H9 (cell line): Measurements from ENCODE around the gene CPLX4. TPM values are rescaled to one million over a fixed set of nuclear protein-coding genes. Genes with fewer than 3 reads are reported as not detected.

ENCODE experiments used
- DNase-seq: peaks from one replicate; pipeline ENCODE4 v3.0.0-alpha.2; 2017
- H2AFZ ChIP-seq: one replicate; pipeline ENCODE4 v1.6.1; 2013; ENCODE audit warnings: mild to moderate bottlenecking, low read length, control low read depth, moderate library complexity
- H2AK5ac ChIP-seq: 2 replicates; pipeline ENCODE4 v1.6.1; 2013; ENCODE audit warnings: low read length, control low read depth, mixed read lengths; ENCODE audit not compliant: insufficient read length
- H2BK120ac ChIP-seq: one replicate; pipeline ENCODE4 v1.6.1; 2013; ENCODE audit warnings: low read depth, mild to moderate bottlenecking, low read length, control low read depth, inconsistent platforms; ENCODE audit not compliant: poor library complexity, severe bottlenecking
- H2BK12ac ChIP-seq: 2 replicates; pipeline ENCODE4 v1.6.1; 2013; ENCODE audit warnings: low read length, control low read depth, mixed read lengths, low read depth; ENCODE audit not compliant: insufficient read length
- H2BK15ac ChIP-seq: 2 replicates; pipeline ENCODE4 v1.6.1; 2013; ENCODE audit warnings: low read depth, low read length, control low read depth
- H2BK20ac ChIP-seq: one replicate; pipeline ENCODE4 v1.6.1; 2013; ENCODE audit warnings: low read depth, mild to moderate bottlenecking, low read length, control low read depth, inconsistent platforms; ENCODE audit not compliant: poor library complexity, severe bottlenecking
- H2BK5ac ChIP-seq: 2 replicates; pipeline ENCODE4 v1.6.1; 2013; ENCODE audit warnings: low read length, control low read depth, mixed read lengths; ENCODE audit not compliant: insufficient read length
- H3K14ac ChIP-seq: 2 replicates; pipeline ENCODE4 v1.6.1; 2013; ENCODE audit warnings: low read length, control low read depth; ENCODE audit not compliant: insufficient read depth
- H3K18ac ChIP-seq: 2 replicates; pipeline ENCODE4 v1.6.1; 2013; ENCODE audit warnings: low read depth, mild to moderate bottlenecking, mixed read lengths, low read length, control low read depth; ENCODE audit not compliant: insufficient read length
- H3K23ac ChIP-seq: 2 replicates; pipeline ENCODE4 v1.6.1; 2013; ENCODE audit warnings: low read length, control low read depth, mixed read lengths, low read depth; ENCODE audit not compliant: insufficient read length
- H3K23me2 ChIP-seq: 2 replicates; pipeline ENCODE4 v1.6.1; 2013; ENCODE audit warnings: low read depth, mild to moderate bottlenecking, mixed read lengths, low read length, control low read depth; ENCODE audit not compliant: insufficient read length, poor library complexity, severe bottlenecking
- H3K27ac ChIP-seq: 2 replicates; pipeline ENCODE4 v1.5.1; 2013; ENCODE audit warnings: low read length, control low read depth, mixed read lengths, low read depth; ENCODE audit not compliant: insufficient read length
- H3K27me3 ChIP-seq: 2 replicates; pipeline ENCODE4 v1.6.1; 2013; ENCODE audit warnings: low read length, control low read depth, inconsistent platforms; ENCODE audit not compliant: insufficient read depth
- H3K4ac ChIP-seq: 2 replicates; pipeline ENCODE4 v1.6.1; 2013; ENCODE audit warnings: low read depth, mild to moderate bottlenecking, control low read depth, inconsistent platforms, low read length, moderate library complexity
- H3K4me1 ChIP-seq: 2 replicates; pipeline ENCODE4 v1.6.1; 2013; ENCODE audit warnings: low read length, control low read depth, inconsistent platforms; ENCODE audit not compliant: insufficient read depth
- H3K4me2 ChIP-seq: 2 replicates; pipeline ENCODE4 v1.6.1; 2013; ENCODE audit warnings: low read length, control low read depth, mixed read lengths; ENCODE audit not compliant: insufficient read length, insufficient read depth
- H3K56ac ChIP-seq: 2 replicates; pipeline ENCODE4 v1.6.1; 2013; ENCODE audit warnings: low read depth, mild to moderate bottlenecking, mixed read lengths, low read length, control low read depth; ENCODE audit not compliant: insufficient read length
- H3K79me1 ChIP-seq: 2 replicates; pipeline ENCODE4 v1.6.1; 2013; ENCODE audit warnings: low read depth, mild to moderate bottlenecking, moderate library complexity, low read length, control low read depth, inconsistent platforms; ENCODE audit not compliant: insufficient read depth, poor library complexity, severe bottlenecking
- H3K79me2 ChIP-seq: 2 replicates; pipeline ENCODE4 v1.6.1; 2013; ENCODE audit warnings: low read length, control low read depth, inconsistent platforms; ENCODE audit not compliant: insufficient read depth
- H3K9ac ChIP-seq: 2 replicates; pipeline ENCODE4 v1.6.1; 2013; ENCODE audit warnings: low read length, control low read depth, mixed read lengths; ENCODE audit not compliant: insufficient read length; ENCODE audit errors: extremely low read depth
- H3K9me3 ChIP-seq: one replicate; pipeline ENCODE4 v1.6.1; 2013; ENCODE audit warnings: low read depth, low read length, inconsistent platforms; ENCODE audit not compliant: control insufficient read depth
- H3T11ph ChIP-seq: one replicate; pipeline ENCODE4 v1.6.1; 2013; ENCODE audit warnings: mild to moderate bottlenecking, low read length, control low read depth, inconsistent platforms
- H4K20me1 ChIP-seq: one replicate; pipeline ENCODE4 v1.6.1; 2013; ENCODE audit not compliant: control insufficient read depth, insufficient read length, insufficient read depth
- H4K5ac ChIP-seq: 2 replicates; pipeline ENCODE4 v1.6.1; 2013; ENCODE audit warnings: low read depth, mild to moderate bottlenecking, mixed read lengths, low read length, control low read depth; ENCODE audit not compliant: insufficient read length
- H4K8ac ChIP-seq: replicated peaks from 2 replicates; pipeline ENCODE4 v1.6.1; 2013; ENCODE audit warnings: low read length, control low read depth, mixed read lengths, low read depth; ENCODE audit not compliant: insufficient read length
- H4K91ac ChIP-seq: 2 replicates; pipeline ENCODE4 v1.6.1; 2013; ENCODE audit warnings: low read depth, mild to moderate bottlenecking, moderate library complexity, mixed read lengths, low read length, control low read depth; ENCODE audit not compliant: insufficient read length
- H3K27ac Mint-ChIP-seq, 3 experiments: 2 replicates in 2 of 3; 3 replicates in 1 of 3; pipeline ENCODE4 v1.8.0; 2020 to 2021; ENCODE audit warnings: mixed read lengths in 3 of 3, mild to moderate bottlenecking in 1 of 3, moderate library complexity in 1 of 3
- H3K27me3 Mint-ChIP-seq: 2 replicates; pipeline ENCODE4 v1.8.0; 2021; ENCODE audit warnings: low read depth, mild to moderate bottlenecking, moderate library complexity, mixed read lengths
- H3K36me3 Mint-ChIP-seq, 3 experiments: 2 replicates in 2 of 3; 3 replicates in 1 of 3; pipeline ENCODE4 v1.8.0; 2020 to 2021; ENCODE audit warnings: low read depth in 3 of 3, mixed read lengths in 3 of 3; ENCODE audit not compliant: insufficient read depth in 1 of 3
- H3K4me1 Mint-ChIP-seq, 2 experiments: 2 replicates each; pipeline ENCODE4 v1.8.0; 2020; ENCODE audit warnings: mixed read lengths in 2 of 2
- H3K4me3 Mint-ChIP-seq, 2 experiments: 2 replicates in 1 of 2; 3 replicates in 1 of 2; pipeline ENCODE4 v1.8.0; 2020 to 2021; ENCODE audit warnings: mild to moderate bottlenecking in 2 of 2, mixed read lengths in 2 of 2, moderate library complexity in 1 of 2
- H3K9me3 Mint-ChIP-seq, 2 experiments: 2 replicates in 1 of 2; 3 replicates in 1 of 2; pipeline ENCODE4 v1.8.0; 2020; ENCODE audit warnings: mild to moderate bottlenecking in 2 of 2, mixed read lengths in 2 of 2, moderate library complexity in 1 of 2
- WGBS: extraction: QIAGEN DNeasy Blood & Tissue Kit; methylation state at CpG from one replicate; pipeline ENCODE4 v1.1.7; 2013; ENCODE audit warnings: missing lambda C conversion rate, low lambda C conversion rate, mixed read lengths; ENCODE audit not compliant: insufficient read length; ENCODE audit errors: extremely low coverage; 5-methylcytosine and 5-hydroxymethylcytosine counted together
- total RNA-seq: library from RNA; stranded (reverse); gene quantifications from 2 replicates; pipeline ENCODE4 v1.2.1, GENCODE V29; 2021
- TF ChIP-seq, protein P1 (sequence below): fragments of 200-600 bp; sonication (generic); conservative IDR thresholded peaks from 3 replicates; pipeline ENCODE4 v1.8.0; 2021; ENCODE audit warnings: antibody characterized with exemption, mild to moderate bottlenecking

The CPLX4 gene
- total RNA-seq, 1 experiment from 2014 or later, result not detected

GRCh38 chr18:59274533-59274928, 43.9 kb downstream of the CPLX4 start:
- H3K79me1 ChIP-seq, result no peaks in the 10 kb centered on the region
- no peak for DNase-seq
- no peaks in the 10 kb centered on the region for H3K79me2 ChIP-seq
- H3K4me1 Mint-ChIP-seq, result peaks cover 29 to 35% of the 10 kb centered on the region in 2 experiments
- no peak overlapping the region for H3K27ac ChIP-seq
- no peak overlapping the region for H4K91ac ChIP-seq
- H3K14ac ChIP-seq, result no peak overlapping the region
- peaks cover 12% of the 10 kb centered on the region for H3K23me2 ChIP-seq
- TF ChIP-seq, protein P1, sequence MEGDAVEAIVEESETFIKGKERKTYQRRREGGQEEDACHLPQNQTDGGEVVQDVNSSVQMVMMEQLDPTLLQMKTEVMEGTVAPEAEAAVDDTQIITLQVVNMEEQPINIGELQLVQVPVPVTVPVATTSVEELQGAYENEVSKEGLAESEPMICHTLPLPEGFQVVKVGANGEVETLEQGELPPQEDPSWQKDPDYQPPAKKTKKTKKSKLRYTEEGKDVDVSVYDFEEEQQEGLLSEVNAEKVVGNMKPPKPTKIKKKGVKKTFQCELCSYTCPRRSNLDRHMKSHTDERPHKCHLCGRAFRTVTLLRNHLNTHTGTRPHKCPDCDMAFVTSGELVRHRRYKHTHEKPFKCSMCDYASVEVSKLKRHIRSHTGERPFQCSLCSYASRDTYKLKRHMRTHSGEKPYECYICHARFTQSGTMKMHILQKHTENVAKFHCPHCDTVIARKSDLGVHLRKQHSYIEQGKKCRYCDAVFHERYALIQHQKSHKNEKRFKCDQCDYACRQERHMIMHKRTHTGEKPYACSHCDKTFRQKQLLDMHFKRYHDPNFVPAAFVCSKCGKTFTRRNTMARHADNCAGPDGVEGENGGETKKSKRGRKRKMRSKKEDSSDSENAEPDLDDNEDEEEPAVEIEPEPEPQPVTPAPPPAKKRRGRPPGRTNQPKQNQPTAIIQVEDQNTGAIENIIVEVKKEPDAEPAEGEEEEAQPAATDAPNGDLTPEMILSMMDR, result no peak
- H3K56ac ChIP-seq, result no peak overlapping the region
- peak overlapping the region; percentile 63 to 92 for H3K4me3 Mint-ChIP-seq
- peaks cover 0 to 5% of the 10 kb centered on the region in 2 experiments; a peak in 1 of 5 replicates for H3K9me3 Mint-ChIP-seq
- no peak overlapping the region for H2AK5ac ChIP-seq
- no peak overlapping the region for H3K4ac ChIP-seq
- H2BK20ac ChIP-seq, result no peak overlapping the region
- no peak overlapping the region for H3T11ph ChIP-seq
- H2BK15ac ChIP-seq, result no peak overlapping the region
- no peaks in the 10 kb centered on the region for H4K20me1 ChIP-seq
- H3K4me1 ChIP-seq, result no peaks in the 10 kb centered on the region
- H3K27me3 Mint-ChIP-seq, result peaks cover 99% of the 10 kb centered on the region
- no peak overlapping the region for H3K23ac ChIP-seq
- H3K27ac Mint-ChIP-seq, result no peak overlapping the region
- H3K36me3 Mint-ChIP-seq, result no peaks in the 10 kb centered on the region
- no peak overlapping the region for H2AFZ ChIP-seq
- H3K27me3 ChIP-seq, result peaks cover 67% of the 10 kb centered on the region
- H3K18ac ChIP-seq, result no peak overlapping the region
- WGBS, result no CpG with 5 or more reads among the region's 18 CpGs
- no peak overlapping the region for H2BK12ac ChIP-seq
- peak overlapping the region; percentile 48 for H3K4me2 ChIP-seq
- no peak overlapping the region for H4K5ac ChIP-seq
- H3K9me3 ChIP-seq, result no peaks in the 10 kb centered on the region
- no peak overlapping the region for H2BK120ac ChIP-seq
- H3K9ac ChIP-seq, result no peak overlapping the region
- no peak overlapping the region for H4K8ac ChIP-seq
- H2BK5ac ChIP-seq, result no peak overlapping the region
